Testis (tissue), 5 donors: ENCODE results near the gene LRWD1. TPM values are rescaled to one million over a fixed set of nuclear protein-coding genes. Genes with fewer than 3 reads are reported as not detected.

Source experiments
- DNase-seq: peaks from one replicate; pipeline ENCODE4 v3.0.0-alpha.2; 2019
- H3K27ac ChIP-seq, 2 donors: fragments of 200-600 bp; sonication (generic); one replicate each; pipeline ENCODE4 v1.5.1; 2019
- H3K27me3 ChIP-seq: fragments of 200-600 bp; sonication (generic); one replicate; pipeline ENCODE4 v1.5.1; 2019
- H3K36me3 ChIP-seq: fragments of 200-600 bp; sonication (generic); one replicate; pipeline ENCODE4 v1.5.1; 2017; ENCODE audit warnings: low read depth; ENCODE audit errors: missing control alignments
- H3K4me1 ChIP-seq: fragments of 200-600 bp; sonication (generic); one replicate; pipeline ENCODE4 v1.5.1; 2019
- H3K4me3 ChIP-seq, 2 donors: fragments of 200-600 bp; sonication (generic); one replicate each; pipeline ENCODE4 v1.5.1; 2017 to 2019
- H3K9me3 ChIP-seq: fragments of 200-600 bp; sonication (generic); one replicate; pipeline ENCODE4 v1.5.1; 2017
- POLR2A ChIP-seq: fragments of 450-650 bp; IDR thresholded peaks from one replicate; pipeline ENCODE4 v1.6.1; 2017; ENCODE audit warnings: antibody characterized with exemption, mild to moderate bottlenecking, moderate library complexity
- WGBS, 2 donors: methylation state at CpG; one replicate each; pipeline ENCODE4 v1.1.5; 2018; 5-methylcytosine and 5-hydroxymethylcytosine counted together
- intact Hi-C: fragments of 100-400 bp; cut with DNase I; formaldehyde crosslinking; loops from one replicate; pipeline ENCODE4 v1.15.1; 2023; ENCODE audit warnings: low total_unique reads
- long read RNA-seq, 2 donors: transcript quantifications; one replicate each; lab custom pipeline, GENCODE V29; 2026
- polyA plus RNA-seq: library from polyadenylated mRNA; stranded (reverse); fragments of 350-450 nt; fragmentation: Illumina TruSeq; extraction: RNeasy Lipid Tissue Mini Kit (QIAGEN cat#74804); gene quantifications from one replicate; pipeline ENCODE4 v1.2.3, GENCODE V29; 2014; ENCODE audit warnings: low read depth, low replicate concordance; ENCODE audit not compliant: insufficient read depth
- total RNA-seq, 2 donors: library from RNA; depleted of rRNA; stranded (reverse); fragments of >200 nt; gene quantifications; one replicate each; pipeline ENCODE4 v1.2.3, GENCODE V29; 2016
- TF ChIP-seq, protein P1 (sequence below), 3 experiments: fragments of 450-650 bp in 2 of 3; fragments of 200-600 bp in 1 of 3; sonication (generic) in 1 of 3; IDR thresholded peaks; one replicate each; pipeline ENCODE4 v1.5.1; 2016 to 2019; ENCODE audit warnings: antibody characterized with exemption in 3 of 3, mild to moderate bottlenecking in 2 of 3, moderate library complexity in 1 of 3

LRWD1 gene
- total RNA-seq (100 to 1,000 TPM; 221 to 350 TPM), polyA plus RNA-seq (540 TPM)
- long read RNA-seq, donor 1, transcript LRWD1-201 (15 exons, 2,215 nt): major isoform, 5 of 11 reads
- long read RNA-seq, donor 1, partial matches to known transcripts: 6 of 11 reads
- long read RNA-seq, donor 1, other reads (novel, unspliced or antisense): 0 of 11 reads
- long read RNA-seq, donor 2, partial matches to known transcripts: 5 of 8 reads
- long read RNA-seq, donor 2, other reads (novel, unspliced or antisense): 0 of 8 reads

DNA sequence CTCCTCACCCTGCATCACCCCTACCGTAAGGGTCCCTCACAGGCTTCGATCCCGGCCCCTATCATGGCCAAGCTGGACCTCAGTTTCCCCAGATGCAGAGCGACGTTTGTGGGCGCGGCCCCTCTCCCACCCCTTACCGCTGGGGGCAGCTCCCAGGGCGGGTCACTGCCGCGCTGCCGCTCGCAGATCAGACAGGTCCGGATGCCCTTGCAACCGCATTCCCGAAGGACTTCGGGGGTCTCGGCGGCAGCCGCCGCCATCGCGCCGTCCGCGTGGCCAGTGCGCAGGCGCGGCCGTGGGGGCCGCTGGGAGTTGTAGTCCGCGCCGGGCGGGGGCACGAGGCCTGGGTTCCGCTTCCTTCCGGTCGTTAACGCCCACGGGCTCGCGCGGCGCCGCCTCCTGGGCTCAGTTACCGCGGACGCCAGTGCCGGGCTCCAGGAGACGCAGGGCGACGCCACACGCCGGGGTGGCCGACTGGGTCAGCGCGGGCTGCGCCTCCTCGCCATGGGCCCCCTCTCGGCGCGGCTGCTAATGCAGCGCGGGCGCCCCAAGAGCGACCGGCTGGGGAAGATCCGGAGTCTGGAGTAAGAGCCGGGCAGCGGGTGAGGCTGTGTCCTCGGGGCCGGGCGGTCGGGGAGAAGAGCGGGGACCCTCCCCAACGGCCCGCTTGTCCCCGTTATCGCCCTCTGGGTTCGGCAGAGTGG, at the start of gene LRWD1, which contains the start of gene ALKBH4:
Gene LRWD1, plus strand, starts transcription at position 408 of the 704 bp plus-strand sequence. Its CDS starts 97 bp downstream, at position 505.
Gene ALKBH4, minus strand, starts transcription at position 287 of the 704 bp plus-strand sequence. Its CDS starts 27 bp downstream, at position 260.
- Histone ChIP-seq H3K27ac (peak within 1 kb of the TSS; percentile 41 to 61), H3K4me3 (peak within 1 kb of the TSS; percentile 78 to 99), H3K9me3 (no peaks in the 10 kb centered on the region), H3K27me3 (no peaks in the 10 kb centered on the region), H3K36me3 (no peaks in the 10 kb centered on the region), H3K4me1 (peaks cover 21% of the 10 kb centered on the region)
- no peak for TF ChIP-seq POLR2A
- TF ChIP-seq, protein P1, sequence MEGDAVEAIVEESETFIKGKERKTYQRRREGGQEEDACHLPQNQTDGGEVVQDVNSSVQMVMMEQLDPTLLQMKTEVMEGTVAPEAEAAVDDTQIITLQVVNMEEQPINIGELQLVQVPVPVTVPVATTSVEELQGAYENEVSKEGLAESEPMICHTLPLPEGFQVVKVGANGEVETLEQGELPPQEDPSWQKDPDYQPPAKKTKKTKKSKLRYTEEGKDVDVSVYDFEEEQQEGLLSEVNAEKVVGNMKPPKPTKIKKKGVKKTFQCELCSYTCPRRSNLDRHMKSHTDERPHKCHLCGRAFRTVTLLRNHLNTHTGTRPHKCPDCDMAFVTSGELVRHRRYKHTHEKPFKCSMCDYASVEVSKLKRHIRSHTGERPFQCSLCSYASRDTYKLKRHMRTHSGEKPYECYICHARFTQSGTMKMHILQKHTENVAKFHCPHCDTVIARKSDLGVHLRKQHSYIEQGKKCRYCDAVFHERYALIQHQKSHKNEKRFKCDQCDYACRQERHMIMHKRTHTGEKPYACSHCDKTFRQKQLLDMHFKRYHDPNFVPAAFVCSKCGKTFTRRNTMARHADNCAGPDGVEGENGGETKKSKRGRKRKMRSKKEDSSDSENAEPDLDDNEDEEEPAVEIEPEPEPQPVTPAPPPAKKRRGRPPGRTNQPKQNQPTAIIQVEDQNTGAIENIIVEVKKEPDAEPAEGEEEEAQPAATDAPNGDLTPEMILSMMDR (IDR thresholded peaks at IDR 0.05): peak in 1 of 3 experiments; percentile 36
- intact Hi-C loops: no loop called here
- DNase-seq: peak; percentile 94
- WGBS, 2 donors: 0 to 1% methylated on average over 5 to 77 of the region's 81 CpGs

DNA sequence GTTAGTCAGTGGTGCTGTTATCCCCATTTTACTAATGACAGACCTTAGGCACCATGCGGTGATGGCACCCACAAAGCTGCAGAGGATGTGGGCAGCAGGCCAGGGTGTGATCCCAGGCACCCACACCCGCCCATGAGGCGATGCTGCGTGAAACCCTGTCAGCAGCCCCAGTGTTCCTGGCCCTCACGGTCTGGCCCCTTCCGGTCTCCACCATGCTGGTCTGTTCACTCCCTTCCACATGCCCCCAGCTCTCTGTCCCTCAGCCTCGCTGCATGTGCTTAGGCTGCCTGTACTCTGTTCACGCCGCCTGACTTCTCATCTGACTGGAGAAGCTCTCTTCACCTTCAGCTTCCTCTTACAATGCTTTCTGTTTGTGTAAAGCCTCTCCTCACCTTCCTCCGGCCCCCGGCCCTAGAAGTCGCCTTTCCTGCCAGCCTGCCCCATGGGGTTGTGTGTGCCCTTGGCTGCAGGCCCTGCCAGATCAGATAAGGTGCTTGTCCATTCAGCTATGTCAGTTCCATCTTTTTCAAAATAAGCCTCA, 49.0 kb upstream of the LRWD1 start:
- Histone ChIP-seq H3K9me3 (no peaks in the 10 kb centered on the region), H3K36me3 (no peaks in the 10 kb centered on the region), H3K27me3 (no peaks in the 10 kb centered on the region), H3K4me3 (no peak overlapping the region), H3K4me1 (no peaks in the 10 kb centered on the region), H3K27ac (no peak overlapping the region)
- 84 to 85% methylated on average over 12 of the region's 12 CpGs for WGBS, 2 donors
- TF ChIP-seq POLR2A: no peak
- TF ChIP-seq, protein P1 (IDR thresholded peaks at IDR 0.05): no peak
- DNase-seq: no peak
- intact Hi-C loops: no loop called here

DNA sequence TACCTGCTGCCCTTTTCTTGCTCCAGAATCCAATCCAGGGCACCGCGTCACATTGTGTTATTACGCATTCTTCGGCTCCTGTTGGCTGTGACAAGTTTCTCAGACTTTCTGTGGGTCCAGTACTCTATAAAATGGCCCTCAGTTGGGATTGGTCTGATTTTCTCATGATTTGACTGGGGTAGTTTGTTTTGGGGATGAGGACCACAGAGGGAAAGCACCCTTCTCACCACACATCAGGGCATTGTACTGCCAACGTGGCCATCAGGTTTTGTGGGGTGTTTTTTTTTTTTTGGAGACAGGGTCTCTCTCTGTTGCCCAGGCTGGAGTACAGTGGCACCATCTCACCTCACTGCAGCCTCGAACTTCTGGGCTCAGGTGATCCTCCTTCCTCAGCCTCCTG, 48.4 kb upstream of the LRWD1 start:
- Histone ChIP-seq H3K4me1 (no peaks in the 10 kb centered on the region), H3K4me3 (no peak overlapping the region), H3K9me3 (no peaks in the 10 kb centered on the region), H3K27ac (no peak overlapping the region), H3K27me3 (no peaks in the 10 kb centered on the region), H3K36me3 (no peaks in the 10 kb centered on the region)
- DNase-seq: no peak
- WGBS, 2 donors: 93 to 96% methylated on average over 6 of the region's 6 CpGs
- intact Hi-C loops: no loop called here
- TF ChIP-seq, protein P1 (IDR thresholded peaks at IDR 0.05): no peak
- no peak for TF ChIP-seq POLR2A

DNA sequence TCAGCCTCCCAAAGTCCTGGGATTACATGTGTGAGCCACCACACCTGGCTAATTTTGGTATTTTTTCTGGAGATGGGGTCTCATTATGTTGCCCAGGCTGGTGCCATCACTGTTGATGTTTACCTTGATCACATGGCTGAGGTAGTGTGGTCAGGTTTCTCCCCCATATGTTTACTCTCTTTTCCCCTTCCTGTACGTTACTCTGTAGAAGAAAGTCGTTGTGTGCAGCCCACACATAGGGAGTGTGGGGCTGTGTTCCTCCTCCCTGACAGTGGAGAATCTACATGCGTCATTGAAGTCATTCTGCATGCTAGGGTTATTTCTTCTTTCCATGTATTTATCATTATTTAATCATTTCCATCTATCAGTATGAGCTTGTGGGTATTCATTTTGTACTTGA, 47.7 kb upstream of the LRWD1 start:
- Histone ChIP-seq H3K9me3 (no peaks in the 10 kb centered on the region), H3K27me3 (no peaks in the 10 kb centered on the region), H3K4me1 (no peaks in the 10 kb centered on the region), H3K4me3 (no peak overlapping the region), H3K36me3 (no peaks in the 10 kb centered on the region), H3K27ac (no peak overlapping the region)
- DNase-seq: no peak
- TF ChIP-seq, protein P1 (IDR thresholded peaks at IDR 0.05): no peak
- TF ChIP-seq POLR2A: no peak
- WGBS, 2 donors: 73 to 75% methylated on average over 3 of the region's 3 CpGs
- intact Hi-C loops: no loop called here
